NCI-H82 treated with DMSO at 0.1 percent for 48 hours (cell line): ENCODE measurements around the gene LURAP1L.
"Not testable (repeated sequence)": the region's sequence is repeated elsewhere in the genome, so short reads cannot be mapped to it uniquely, and the experiment has no call there.

Experiments
- DNase-seq: peaks from one replicate; lab custom pipeline; 2025; ENCODE audit not compliant: unreplicated experiment; lab: John Stamatoyannopoulos, UW

Gene LURAP1L

DNA sequence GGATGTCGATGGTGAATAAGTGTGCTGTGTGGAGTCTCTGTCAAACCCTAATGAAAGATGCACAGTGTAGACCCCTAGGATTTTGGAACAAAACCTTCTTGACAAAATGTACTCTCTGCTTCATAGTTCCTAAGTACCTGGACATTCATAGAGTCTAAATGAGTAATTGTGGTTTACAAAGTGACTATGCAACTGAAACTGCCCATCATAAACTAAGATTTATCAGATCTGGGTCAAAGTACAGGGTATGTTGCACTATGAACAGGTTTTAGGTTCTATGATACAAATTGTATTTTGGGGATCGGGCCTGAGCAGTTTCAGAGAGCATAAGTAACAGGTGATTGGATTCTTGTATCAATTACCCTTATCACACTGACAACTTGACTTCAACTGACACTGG is 79.4 kb downstream of the LURAP1L start:
- no peak for DNase-seq

- DNase-seq, result no peak
Observed at GRCh38 chr9:12855066-12855465, 80.2 kb downstream of the LURAP1L start.

GRCh38 chr9:12856603-12857002 is 81.8 kb downstream of the LURAP1L start:
- no peak for DNase-seq

GRCh38 chr9:12859704-12860251 is 85.0 kb downstream of the LURAP1L start:
- no peak for DNase-seq

- no peak for DNase-seq
Observed at GRCh38 chr9:12860998-12861397, 86.2 kb downstream of the LURAP1L start.

DNA sequence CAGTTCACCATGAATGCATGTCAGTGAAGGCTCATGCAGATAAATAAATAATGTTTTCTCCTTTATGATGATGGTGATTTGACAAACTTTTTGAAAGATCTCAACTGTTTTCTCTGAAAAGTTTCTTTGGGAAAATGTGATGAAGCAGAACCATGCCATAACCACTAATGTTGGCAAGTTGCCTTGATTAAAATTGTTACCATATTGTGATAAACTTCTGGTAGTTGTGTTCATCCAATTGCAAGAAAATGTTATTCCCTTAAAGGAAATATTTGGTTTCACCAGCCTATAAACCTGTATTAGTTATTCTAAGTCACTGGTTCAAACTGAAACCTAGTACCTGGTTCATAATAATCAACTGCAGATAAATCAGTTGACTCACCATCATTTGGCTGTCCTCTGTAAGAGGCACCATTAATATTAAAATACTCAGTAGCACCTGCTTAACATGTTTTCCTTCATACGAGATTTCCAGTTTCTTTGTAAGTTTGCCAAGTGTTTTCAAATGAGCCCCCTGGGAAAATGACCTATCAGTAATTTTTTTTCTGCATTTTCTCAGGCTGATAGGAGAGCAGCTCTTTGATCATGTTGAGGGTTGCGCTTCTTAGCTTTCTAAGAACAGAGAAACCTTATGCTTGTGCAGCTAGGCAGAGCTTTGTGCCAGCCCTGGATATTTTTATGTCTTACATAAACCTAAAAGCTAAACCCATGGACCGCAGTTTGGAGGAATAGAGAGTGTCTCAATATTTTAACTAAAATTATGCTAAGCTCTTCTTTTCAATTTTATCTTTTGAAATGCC is 88.0 kb downstream of the LURAP1L start:
- DNase-seq, result no peak

GRCh38 chr9:12863618-12864017 is 88.8 kb downstream of the LURAP1L start:
- DNase-seq, result no peak

DNA sequence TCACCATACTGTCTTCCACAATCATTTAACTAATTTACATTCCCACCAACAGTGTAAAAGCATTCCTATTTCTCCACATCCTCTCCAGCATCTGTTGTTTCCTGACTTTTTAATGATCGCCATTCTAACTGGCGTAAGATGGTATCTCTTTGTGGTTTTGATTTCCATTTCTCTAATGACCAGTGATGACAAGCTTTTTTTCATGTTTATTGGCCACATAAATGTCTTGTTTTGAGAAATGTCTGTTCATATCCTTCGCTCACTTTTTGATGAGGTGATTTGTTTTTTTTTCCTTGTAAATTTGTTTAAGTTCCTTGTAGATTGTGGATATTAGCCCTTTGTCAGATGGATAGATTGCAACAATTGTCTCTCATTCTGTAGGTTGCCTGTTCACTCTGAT is 90.6 kb downstream of the LURAP1L start:
- not testable (repeated sequence) for DNase-seq
